HEK293 (cell line): ENCODE results near the gene MPDU1.
A peak's percentile ranks its signal among the peaks of the same experiment; 100 is the strongest.

Experiments used
- EGR2 ChIP-seq: fragments of 450-650 bp; formaldehyde crosslinking; IDR thresholded peaks from 2 replicates; pipeline ENCODE4 v1.5.1; 2016; ENCODE audit warnings: low read depth, missing biosample characterization, missing genetic modification characterization
- SP2 ChIP-seq: fragments of 450-650 bp; formaldehyde crosslinking; IDR thresholded peaks from 2 replicates; pipeline ENCODE4 v1.5.1; 2016; ENCODE audit warnings: missing biosample characterization, missing genetic modification characterization
- WT1 ChIP-seq: fragments of 450-650 bp; formaldehyde crosslinking; IDR thresholded peaks from 2 replicates; pipeline ENCODE4 v1.5.1; 2016; ENCODE audit warnings: missing biosample characterization, missing genetic modification characterization
- ZNF10 ChIP-seq: fragments of 450-650 bp; formaldehyde crosslinking; IDR thresholded peaks from 2 replicates; pipeline ENCODE4 v1.5.1; 2017; ENCODE audit warnings: missing biosample characterization, missing genetic modification characterization
- ZNF214 ChIP-seq: fragments of 450-650 bp; formaldehyde crosslinking; IDR thresholded peaks from 2 replicates; pipeline ENCODE4 v1.5.1; 2017; ENCODE audit warnings: missing biosample characterization, mild to moderate bottlenecking, missing genetic modification characterization, borderline replicate concordance
- ZNF843 ChIP-seq: fragments of 450-650 bp; formaldehyde crosslinking; IDR thresholded peaks from 2 replicates; pipeline ENCODE4 v1.5.1; 2016; ENCODE audit warnings: missing biosample characterization, missing genetic modification characterization
- TF ChIP-seq, protein P1 (sequence below): fragments of 450-650 bp; formaldehyde crosslinking; IDR thresholded peaks from 2 replicates; pipeline ENCODE4 v1.5.1; 2016; ENCODE audit warnings: missing biosample characterization, missing genetic modification characterization, borderline replicate concordance
- TF ChIP-seq, protein P2 (sequence below): fragments of 450-650 bp; formaldehyde crosslinking; IDR thresholded peaks from 2 replicates; pipeline ENCODE4 v1.5.1; 2016; ENCODE audit warnings: missing biosample characterization, missing genetic modification characterization
- TF ChIP-seq, protein P3 (sequence below): fragments of 450-650 bp; formaldehyde crosslinking; IDR thresholded peaks from 2 replicates; pipeline ENCODE4 v1.5.1; 2016; ENCODE audit warnings: missing biosample characterization, missing genetic modification characterization
- TF ChIP-seq, protein P4 (sequence below): fragments of 450-650 bp; formaldehyde crosslinking; IDR thresholded peaks from 2 replicates; pipeline ENCODE4 v1.5.1; 2016; ENCODE audit warnings: missing biosample characterization, missing genetic modification characterization
- TF ChIP-seq, protein P5 (sequence below): fragments of 450-650 bp; formaldehyde crosslinking; IDR thresholded peaks from 2 replicates; pipeline ENCODE4 v1.5.1; 2016; ENCODE audit warnings: missing biosample characterization, missing genetic modification characterization, borderline replicate concordance
- TF ChIP-seq, protein P6 (sequence below): fragments of 450-650 bp; formaldehyde crosslinking; IDR thresholded peaks from 2 replicates; pipeline ENCODE4 v1.5.1; 2016; ENCODE audit warnings: missing biosample characterization, missing genetic modification characterization
- TF ChIP-seq, protein P7 (sequence below): fragments of 450-650 bp; formaldehyde crosslinking; IDR thresholded peaks from 2 replicates; pipeline ENCODE4; 2016; ENCODE audit warnings: missing biosample characterization, missing genetic modification characterization
- TF ChIP-seq, protein P8 (sequence below): fragments of 450-650 bp; formaldehyde crosslinking; IDR thresholded peaks from 2 replicates; pipeline ENCODE4 v1.5.1; 2016; ENCODE audit warnings: missing biosample characterization, missing genetic modification characterization
- TF ChIP-seq, protein P9 (sequence below): fragments of 450-650 bp; formaldehyde crosslinking; conservative IDR thresholded peaks from 2 replicates; pipeline ENCODE4 v1.5.1; 2016; ENCODE audit warnings: low read depth, missing biosample characterization, missing genetic modification characterization

Gene MPDU1

DNA sequence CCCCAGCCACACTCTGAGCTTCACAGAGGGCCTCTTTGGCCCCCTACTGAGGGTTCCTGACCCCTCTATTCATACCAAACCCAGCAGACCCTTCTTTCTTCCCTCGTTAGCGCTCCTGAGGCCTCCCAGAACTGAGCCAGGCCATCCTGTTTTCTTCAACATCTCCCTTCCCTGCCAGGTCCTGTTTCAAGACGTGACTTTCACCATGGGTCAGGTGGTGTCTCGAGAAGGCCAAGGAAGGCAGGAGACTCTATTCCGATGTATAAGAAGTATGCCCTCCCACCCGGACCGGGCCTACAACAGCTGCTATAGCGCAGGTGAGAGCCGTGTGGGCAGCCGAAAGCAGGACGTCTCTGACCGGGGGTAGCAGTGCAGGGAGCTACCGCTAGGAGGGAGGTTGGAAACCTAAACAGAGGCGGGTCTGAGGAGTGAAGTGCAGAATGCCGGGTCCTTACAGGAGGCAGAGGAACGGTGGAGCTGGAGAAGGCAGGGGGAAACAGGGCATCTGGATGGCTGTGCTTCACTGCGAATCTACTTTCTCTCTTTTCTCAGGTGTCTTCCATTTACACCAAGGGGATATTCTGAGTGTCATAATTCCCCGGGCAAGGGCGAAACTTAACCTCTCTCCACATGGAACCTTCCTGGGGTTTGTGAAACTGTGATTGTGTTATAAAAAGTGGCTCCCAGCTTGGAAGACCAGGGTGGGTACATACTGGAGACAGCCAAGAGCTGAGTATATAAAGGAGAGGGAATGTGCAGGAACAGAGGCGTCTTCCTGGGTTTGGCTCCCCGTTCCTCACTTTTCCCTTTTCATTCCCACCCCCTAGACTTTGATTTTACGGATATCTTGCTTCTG is 23.3 kb upstream of the MPDU1 start (continued):
- TF ChIP-seq, protein P1, sequence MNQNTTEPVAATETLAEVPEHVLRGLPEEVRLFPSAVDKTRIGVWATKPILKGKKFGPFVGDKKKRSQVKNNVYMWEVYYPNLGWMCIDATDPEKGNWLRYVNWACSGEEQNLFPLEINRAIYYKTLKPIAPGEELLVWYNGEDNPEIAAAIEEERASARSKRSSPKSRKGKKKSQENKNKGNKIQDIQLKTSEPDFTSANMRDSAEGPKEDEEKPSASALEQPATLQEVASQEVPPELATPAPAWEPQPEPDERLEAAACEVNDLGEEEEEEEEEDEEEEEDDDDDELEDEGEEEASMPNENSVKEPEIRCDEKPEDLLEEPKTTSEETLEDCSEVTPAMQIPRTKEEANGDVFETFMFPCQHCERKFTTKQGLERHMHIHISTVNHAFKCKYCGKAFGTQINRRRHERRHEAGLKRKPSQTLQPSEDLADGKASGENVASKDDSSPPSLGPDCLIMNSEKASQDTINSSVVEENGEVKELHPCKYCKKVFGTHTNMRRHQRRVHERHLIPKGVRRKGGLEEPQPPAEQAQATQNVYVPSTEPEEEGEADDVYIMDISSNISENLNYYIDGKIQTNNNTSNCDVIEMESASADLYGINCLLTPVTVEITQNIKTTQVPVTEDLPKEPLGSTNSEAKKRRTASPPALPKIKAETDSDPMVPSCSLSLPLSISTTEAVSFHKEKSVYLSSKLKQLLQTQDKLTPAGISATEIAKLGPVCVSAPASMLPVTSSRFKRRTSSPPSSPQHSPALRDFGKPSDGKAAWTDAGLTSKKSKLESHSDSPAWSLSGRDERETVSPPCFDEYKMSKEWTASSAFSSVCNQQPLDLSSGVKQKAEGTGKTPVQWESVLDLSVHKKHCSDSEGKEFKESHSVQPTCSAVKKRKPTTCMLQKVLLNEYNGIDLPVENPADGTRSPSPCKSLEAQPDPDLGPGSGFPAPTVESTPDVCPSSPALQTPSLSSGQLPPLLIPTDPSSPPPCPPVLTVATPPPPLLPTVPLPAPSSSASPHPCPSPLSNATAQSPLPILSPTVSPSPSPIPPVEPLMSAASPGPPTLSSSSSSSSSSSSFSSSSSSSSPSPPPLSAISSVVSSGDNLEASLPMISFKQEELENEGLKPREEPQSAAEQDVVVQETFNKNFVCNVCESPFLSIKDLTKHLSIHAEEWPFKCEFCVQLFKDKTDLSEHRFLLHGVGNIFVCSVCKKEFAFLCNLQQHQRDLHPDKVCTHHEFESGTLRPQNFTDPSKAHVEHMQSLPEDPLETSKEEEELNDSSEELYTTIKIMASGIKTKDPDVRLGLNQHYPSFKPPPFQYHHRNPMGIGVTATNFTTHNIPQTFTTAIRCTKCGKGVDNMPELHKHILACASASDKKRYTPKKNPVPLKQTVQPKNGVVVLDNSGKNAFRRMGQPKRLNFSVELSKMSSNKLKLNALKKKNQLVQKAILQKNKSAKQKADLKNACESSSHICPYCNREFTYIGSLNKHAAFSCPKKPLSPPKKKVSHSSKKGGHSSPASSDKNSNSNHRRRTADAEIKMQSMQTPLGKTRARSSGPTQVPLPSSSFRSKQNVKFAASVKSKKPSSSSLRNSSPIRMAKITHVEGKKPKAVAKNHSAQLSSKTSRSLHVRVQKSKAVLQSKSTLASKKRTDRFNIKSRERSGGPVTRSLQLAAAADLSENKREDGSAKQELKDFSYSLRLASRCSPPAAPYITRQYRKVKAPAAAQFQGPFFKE (tag by site-specific recombination) = no peak
- TF ChIP-seq, protein P2, sequence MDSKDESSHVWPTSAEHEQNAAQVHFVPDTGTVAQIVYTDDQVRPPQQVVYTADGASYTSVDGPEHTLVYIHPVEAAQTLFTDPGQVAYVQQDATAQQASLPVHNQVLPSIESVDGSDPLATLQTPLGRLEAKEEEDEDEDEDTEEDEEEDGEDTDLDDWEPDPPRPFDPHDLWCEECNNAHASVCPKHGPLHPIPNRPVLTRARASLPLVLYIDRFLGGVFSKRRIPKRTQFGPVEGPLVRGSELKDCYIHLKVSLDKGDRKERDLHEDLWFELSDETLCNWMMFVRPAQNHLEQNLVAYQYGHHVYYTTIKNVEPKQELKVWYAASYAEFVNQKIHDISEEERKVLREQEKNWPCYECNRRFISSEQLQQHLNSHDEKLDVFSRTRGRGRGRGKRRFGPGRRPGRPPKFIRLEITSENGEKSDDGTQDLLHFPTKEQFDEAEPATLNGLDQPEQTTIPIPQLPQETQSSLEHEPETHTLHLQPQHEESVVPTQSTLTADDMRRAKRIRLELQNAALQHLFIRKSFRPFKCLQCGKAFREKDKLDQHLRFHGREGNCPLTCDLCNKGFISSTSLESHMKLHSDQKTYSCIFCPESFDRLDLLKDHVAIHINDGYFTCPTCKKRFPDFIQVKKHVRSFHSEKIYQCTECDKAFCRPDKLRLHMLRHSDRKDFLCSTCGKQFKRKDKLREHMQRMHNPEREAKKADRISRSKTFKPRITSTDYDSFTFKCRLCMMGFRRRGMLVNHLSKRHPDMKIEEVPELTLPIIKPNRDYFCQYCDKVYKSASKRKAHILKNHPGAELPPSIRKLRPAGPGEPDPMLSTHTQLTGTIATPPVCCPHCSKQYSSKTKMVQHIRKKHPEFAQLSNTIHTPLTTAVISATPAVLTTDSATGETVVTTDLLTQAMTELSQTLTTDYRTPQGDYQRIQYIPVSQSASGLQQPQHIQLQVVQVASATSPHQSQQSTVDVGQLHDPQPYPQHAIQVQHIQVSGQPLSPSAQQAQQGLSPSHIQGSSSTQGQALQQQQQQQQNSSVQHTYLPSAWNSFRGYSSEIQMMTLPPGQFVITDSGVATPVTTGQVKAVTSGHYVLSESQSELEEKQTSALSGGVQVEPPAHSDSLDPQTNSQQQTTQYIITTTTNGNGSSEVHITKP (tag by site-specific recombination) = peak; percentile 82
- peak; percentile 58 for TF ChIP-seq SP2 (tag by site-specific recombination)
- TF ChIP-seq, protein P3, sequence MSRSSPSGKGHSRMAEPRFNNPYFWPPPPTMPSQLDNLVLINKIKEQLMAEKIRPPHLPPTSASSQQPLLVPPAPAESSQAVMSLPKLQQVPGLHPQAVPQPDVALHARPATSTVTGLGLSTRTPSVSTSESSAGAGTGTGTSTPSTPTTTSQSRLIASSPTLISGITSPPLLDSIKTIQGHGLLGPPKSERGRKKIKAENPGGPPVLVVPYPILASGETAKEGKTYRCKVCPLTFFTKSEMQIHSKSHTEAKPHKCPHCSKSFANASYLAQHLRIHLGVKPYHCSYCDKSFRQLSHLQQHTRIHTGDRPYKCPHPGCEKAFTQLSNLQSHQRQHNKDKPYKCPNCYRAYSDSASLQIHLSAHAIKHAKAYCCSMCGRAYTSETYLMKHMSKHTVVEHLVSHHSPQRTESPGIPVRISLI (tag by site-specific recombination) = no peak
- TF ChIP-seq, protein P4, sequence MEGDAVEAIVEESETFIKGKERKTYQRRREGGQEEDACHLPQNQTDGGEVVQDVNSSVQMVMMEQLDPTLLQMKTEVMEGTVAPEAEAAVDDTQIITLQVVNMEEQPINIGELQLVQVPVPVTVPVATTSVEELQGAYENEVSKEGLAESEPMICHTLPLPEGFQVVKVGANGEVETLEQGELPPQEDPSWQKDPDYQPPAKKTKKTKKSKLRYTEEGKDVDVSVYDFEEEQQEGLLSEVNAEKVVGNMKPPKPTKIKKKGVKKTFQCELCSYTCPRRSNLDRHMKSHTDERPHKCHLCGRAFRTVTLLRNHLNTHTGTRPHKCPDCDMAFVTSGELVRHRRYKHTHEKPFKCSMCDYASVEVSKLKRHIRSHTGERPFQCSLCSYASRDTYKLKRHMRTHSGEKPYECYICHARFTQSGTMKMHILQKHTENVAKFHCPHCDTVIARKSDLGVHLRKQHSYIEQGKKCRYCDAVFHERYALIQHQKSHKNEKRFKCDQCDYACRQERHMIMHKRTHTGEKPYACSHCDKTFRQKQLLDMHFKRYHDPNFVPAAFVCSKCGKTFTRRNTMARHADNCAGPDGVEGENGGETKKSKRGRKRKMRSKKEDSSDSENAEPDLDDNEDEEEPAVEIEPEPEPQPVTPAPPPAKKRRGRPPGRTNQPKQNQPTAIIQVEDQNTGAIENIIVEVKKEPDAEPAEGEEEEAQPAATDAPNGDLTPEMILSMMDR (tag by site-specific recombination) = peak; percentile 87
- peak; percentile 69 for TF ChIP-seq ZNF10 (tag by site-specific recombination)
- TF ChIP-seq EGR2 (tag by site-specific recombination) = peak; percentile 55
- TF ChIP-seq, protein P5, sequence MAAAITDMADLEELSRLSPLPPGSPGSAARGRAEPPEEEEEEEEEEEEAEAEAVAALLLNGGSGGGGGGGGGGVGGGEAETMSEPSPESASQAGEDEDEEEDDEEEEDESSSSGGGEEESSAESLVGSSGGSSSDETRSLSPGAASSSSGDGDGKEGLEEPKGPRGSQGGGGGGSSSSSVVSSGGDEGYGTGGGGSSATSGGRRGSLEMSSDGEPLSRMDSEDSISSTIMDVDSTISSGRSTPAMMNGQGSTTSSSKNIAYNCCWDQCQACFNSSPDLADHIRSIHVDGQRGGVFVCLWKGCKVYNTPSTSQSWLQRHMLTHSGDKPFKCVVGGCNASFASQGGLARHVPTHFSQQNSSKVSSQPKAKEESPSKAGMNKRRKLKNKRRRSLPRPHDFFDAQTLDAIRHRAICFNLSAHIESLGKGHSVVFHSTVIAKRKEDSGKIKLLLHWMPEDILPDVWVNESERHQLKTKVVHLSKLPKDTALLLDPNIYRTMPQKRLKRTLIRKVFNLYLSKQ = no peak
- TF ChIP-seq WT1 = no peak
- no peak for TF ChIP-seq ZNF214 (tag by site-specific recombination)
- TF ChIP-seq, protein P6, sequence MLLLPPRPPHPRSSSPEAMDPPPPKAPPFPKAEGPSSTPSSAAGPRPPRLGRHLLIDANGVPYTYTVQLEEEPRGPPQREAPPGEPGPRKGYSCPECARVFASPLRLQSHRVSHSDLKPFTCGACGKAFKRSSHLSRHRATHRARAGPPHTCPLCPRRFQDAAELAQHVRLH (tag by site-specific recombination) = peak; percentile 54; the same call in 1 of the 2 replicates
- TF ChIP-seq ZNF843 (tag by site-specific recombination) = no peak
- TF ChIP-seq, protein P7, sequence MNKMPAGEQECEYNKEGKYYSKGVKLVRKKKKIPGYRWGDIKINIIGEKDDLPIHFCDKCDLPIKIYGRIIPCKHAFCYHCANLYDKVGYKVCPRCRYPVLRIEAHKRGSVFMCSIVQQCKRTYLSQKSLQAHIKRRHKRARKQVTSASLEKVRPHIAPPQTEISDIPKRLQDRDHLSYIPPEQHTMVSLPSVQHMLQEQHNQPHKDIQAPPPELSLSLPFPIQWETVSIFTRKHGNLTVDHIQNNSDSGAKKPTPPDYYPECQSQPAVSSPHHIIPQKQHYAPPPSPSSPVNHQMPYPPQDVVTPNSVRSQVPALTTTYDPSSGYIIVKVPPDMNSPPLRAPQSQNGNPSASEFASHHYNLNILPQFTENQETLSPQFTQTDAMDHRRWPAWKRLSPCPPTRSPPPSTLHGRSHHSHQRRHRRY (tag by site-specific recombination) = no peak
- TF ChIP-seq, protein P8, sequence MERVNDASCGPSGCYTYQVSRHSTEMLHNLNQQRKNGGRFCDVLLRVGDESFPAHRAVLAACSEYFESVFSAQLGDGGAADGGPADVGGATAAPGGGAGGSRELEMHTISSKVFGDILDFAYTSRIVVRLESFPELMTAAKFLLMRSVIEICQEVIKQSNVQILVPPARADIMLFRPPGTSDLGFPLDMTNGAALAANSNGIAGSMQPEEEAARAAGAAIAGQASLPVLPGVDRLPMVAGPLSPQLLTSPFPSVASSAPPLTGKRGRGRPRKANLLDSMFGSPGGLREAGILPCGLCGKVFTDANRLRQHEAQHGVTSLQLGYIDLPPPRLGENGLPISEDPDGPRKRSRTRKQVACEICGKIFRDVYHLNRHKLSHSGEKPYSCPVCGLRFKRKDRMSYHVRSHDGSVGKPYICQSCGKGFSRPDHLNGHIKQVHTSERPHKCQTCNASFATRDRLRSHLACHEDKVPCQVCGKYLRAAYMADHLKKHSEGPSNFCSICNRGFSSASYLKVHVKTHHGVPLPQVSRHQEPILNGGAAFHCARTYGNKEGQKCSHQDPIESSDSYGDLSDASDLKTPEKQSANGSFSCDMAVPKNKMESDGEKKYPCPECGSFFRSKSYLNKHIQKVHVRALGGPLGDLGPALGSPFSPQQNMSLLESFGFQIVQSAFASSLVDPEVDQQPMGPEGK (tag by site-specific recombination) = no peak
- TF ChIP-seq, protein P9, sequence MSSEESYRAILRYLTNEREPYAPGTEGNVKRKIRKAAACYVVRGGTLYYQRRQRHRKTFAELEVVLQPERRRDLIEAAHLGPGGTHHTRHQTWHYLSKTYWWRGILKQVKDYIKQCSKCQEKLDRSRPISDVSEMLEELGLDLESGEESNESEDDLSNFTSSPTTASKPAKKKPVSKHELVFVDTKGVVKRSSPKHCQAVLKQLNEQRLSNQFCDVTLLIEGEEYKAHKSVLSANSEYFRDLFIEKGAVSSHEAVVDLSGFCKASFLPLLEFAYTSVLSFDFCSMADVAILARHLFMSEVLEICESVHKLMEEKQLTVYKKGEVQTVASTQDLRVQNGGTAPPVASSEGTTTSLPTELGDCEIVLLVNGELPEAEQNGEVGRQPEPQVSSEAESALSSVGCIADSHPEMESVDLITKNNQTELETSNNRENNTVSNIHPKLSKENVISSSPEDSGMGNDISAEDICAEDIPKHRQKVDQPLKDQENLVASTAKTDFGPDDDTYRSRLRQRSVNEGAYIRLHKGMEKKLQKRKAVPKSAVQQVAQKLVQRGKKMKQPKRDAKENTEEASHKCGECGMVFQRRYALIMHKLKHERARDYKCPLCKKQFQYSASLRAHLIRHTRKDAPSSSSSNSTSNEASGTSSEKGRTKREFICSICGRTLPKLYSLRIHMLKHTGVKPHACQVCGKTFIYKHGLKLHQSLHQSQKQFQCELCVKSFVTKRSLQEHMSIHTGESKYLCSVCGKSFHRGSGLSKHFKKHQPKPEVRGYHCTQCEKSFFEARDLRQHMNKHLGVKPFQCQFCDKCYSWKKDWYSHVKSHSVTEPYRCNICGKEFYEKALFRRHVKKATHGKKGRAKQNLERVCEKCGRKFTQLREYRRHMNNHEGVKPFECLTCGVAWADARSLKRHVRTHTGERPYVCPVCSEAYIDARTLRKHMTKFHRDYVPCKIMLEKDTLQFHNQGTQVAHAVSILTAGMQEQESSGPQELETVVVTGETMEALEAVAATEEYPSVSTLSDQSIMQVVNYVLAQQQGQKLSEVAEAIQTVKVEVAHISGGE (tag by site-specific recombination) = 0 out of 2 replicates have a peak, but pooled peaks have one; percentile 5
